Ammon's horn (tissue), 1 donor: ENCODE measurements around the gene CD47.
A peak's percentile ranks its signal among the peaks of the same experiment; 100 is the strongest.

Experiments used
- DNase-seq: peaks from one replicate; pipeline ENCODE4 v3.0.0-alpha.2; 2016; ENCODE audit warnings: low spot score

Gene CD47

DNA sequence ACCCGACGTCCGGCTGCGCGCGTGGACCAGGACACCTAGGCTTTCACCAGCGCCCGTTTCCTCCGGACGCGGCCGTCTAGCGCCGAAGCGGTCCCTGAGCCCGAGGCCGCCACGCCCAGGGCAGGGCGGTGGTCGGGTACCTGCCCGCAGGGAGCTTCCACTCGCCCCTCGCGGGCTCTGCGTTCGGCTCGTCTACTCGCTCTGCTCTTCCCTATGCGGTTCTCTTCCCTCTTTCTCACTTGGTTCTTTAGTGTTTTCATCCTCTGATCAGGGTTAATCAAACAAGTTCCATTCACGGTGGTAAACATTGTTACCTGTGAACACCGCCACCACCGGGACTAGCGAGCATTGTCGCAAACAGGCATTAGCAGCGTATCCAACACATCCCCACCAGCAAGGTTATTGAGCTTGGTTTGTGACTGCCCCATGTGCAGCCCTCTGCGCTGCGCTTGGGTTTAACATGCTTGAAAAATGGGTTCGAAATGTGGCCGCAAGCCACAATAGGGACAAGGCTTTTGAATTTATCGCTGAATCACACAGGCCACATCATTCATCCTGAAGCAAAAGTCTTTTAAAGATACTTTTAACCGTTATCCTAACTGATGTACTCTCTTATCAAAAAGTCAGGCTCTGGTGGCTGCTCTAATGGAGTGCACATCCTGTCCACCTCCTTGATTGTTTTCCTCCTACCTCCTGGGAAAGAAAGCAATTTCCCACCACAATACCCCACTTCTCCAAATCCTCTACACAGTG is 843 bp upstream of the CD47 start:
- DNase-seq: no peak

DNA sequence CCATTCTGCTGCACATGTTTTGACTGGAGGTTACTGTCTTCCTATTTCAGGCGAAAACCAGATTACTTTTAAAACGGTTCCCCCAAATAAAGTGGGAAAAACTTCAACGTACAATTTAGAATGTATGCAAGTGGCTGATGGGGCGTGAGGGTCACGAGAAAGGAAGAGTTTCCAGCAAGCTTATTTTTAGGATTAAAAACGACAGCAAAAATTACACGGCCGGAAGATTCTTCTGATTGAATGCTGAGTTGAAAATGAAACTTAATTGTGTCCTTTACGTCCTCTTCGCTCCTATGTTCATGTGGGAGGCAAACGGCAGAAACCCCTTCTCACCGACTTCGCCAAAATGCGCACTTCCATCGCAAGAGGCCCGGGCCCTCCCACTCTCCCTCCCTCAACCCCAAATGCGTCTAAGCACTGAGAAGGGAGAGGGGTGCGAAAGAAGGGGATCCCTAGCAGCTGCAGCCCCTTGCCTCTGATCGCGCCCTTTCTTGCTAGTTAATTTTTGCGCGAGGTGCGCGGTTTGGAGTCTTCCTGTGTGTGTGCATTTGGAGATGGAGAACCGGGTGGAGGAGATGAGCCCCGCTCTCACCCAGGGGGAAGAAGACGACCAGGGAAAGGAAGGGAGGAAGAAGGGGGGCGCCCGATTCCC is 656 bp downstream of the CD47 start:
- peak; percentile 54 for DNase-seq

DNA sequence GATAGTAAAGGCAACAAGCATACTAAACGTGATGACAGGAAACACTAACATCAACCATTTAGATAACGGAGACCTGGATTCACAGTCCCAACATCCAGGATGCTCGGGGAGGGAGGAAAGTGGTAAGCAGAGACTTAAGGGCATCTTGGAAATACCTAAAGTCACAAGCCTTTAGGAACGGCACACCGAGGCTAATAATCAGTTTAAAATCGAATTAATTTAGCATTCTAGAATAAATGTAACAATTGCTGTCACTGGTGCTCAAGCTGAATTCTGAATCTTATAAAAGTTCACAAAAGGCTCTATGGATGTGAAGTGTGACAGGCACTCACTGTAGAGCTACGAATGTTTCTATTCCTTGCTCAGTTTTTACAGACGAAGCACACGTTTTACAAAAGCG is 1.3 kb downstream of the CD47 start:
- peak; percentile 21 for DNase-seq

DNA sequence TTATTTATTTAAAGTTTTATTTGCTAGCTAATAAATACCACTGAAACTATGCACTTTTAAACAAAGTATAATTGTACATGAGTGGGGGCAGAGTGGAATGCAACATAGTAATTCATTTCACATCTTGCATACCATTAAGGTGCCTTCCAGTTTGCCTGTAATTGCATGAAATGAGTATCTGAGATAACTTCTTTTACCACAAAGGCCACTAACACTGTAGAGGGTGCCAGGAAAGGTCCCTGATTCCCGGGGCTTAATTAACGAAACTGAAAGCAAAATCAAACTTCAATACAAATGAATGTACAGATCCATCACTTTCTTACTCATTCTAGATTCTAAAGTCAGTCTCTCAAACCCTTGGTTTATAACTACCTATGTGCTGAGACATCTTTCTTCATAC is 2.1 kb downstream of the CD47 start:
- DNase-seq: no peak

DNA sequence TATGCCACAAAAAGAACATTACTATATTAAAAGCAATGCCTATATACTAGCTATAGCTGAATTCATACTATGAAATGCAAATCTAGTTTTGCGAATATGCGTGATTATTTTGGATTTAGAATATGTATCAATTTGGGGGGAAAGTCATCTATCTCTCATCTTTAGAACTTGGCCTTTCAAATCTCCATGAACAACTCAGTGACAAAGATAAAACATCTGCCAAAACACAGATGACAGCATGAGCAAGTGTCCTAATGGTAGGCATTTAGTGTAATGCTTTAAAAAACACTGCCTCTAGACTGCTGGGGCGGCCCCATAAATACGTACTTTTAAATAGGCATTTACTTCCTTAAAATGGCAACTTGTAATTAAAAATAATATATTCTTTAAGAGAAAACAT is 2.7 kb downstream of the CD47 start:
- DNase-seq: no peak

DNA sequence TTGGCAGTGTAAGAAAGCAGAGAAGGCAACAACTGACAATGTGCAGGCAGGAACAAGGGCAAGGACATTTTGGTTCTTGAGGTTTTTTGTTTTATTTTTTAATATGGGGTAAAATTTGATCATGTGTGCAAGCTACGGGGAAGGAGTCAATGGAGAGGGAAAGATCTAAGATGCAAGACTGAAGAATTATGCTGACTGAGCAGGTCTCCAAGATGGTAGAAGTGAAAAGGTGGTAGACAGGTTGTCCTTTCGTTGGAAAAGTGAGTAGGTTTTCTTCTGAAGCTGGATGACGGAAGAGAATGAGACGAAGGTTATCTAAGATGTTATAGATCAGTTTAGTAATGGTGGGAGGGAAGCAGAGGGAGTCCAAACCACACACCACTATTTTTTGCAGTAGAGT is 4.2 kb downstream of the CD47 start:
- DNase-seq: no peak

DNA sequence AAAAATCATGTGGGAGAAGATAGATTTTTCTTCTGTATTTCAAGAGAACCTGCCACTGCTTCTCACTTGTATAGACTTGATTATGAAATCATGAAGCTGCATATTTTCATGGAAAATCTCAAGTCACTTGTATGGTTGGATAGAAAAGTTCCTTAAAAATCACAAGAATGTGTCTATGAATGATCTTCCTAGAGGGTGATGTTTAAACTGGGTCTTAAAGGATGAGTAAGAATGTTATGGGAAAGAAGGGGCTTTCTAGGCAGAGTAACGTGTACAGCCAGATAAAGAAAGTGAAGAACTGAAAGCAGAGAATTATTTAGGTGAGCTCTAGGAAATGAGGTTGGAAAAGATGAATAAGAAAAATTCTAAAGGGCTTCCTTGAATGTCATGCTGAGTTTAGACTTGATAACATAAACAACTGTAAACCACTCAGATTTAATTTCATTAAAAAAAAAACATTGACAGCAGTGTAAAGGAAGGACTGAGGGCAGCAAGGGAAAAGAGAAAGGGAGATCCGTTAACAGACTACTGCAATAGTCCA is 5.0 kb downstream of the CD47 start:
- DNase-seq: no peak

DNA sequence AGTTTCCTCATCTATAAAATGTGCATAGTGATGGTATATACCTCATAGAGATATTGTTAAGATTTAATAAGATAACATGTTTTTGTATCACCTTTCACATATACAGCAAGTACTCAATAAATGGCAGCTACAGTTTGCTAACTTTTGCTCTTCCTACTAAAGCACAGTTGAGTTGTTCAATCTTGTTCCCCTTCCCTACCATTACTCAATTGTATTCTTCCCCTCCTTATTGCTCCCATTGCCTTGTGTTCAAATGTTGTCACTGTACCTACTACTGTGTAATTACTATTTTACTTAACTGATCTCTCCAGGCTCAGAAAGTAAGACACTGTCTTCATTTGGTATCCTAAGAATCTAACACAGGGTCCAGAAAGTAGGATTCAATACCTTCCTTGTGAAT is 5.5 kb downstream of the CD47 start:
- DNase-seq: no peak

DNA sequence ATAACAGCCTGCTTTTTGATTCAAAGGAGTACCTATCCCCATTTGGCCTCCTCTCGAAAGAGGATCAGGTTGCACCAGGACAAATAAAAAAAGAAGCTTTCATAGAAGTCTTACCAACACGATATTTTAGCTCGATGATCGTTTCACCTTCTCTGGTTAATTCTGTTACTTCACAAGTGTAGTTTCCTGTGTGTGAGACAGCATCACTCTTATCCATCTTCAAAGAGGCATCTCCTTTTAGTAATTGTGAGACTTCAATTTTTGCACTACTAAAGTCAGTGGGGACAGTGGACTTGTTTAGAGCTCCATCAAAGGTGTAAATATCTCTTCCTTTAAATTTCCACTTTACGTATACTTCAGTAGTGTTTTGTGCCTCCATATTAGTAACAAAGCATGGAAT is 11.0 kb downstream of the CD47 start:
- DNase-seq: no peak

DNA sequence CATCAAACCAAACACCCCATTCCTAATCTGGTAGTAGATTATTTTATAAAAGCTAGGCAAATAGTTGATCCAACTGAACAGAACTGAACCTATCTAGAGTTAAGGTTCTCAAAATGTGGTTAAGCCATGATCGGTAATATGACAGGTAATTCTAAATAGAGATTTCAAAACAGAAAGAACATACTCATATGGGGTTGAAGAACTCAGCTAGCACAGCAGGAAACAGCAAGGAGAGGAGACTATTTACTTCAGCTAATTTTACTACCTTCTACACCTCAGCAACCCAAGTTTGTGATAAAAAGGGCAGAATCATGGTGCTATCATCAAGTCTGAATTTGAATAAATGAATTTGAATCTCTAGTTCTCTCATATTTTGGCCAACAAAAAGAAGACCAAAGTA is 11.8 kb downstream of the CD47 start:
- DNase-seq: no peak

DNA sequence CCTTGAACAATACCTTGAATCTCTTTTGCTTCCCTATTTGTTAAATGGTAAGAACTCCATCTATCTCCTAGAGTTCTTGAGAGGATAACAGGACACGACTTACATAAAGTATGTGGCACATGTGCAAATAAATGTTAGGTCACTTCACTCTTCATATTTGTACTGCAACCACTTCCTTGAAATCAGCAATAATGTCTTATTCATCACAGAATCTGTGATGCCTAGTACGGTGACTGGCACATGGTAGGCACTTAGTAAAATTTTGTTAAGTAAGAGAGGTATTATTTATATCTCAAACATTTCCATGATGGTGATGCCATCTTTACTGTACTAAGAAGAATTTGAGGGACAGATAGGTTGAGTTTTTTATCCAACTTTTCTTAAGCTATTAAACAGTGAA is 14.3 kb downstream of the CD47 start:
- DNase-seq: no peak

DNA sequence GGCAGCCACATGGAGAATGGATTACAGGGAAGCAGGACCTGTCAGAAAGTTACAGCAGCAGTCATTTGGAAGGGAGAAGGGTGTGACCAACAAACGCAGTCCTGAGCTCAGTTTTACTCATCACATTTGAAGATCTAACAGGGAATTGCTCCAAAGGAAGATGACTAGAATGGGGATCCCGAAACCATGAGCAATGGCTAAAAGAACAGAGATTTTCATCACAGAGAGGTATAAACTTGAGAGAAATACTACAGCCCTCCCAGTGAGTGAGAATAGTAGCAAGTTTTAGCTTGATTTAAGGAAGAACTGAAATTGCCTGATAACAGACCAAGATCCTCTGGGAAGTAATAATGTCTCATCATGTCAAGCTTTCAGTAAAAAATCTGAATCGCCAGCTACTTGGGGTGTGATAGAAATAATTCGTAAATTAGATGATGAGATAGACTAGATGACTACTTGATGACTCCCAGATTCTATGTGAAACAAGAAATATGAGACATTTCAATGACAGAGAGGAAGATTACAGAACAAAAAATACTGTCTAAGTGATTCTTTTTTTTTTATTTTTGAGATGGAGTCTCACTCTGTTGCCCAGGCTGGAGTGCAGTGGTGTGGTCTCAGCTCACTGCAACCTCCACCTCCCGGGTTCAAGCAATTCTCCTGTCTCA is 16.9 kb downstream of the CD47 start:
- DNase-seq: no peak

DNA sequence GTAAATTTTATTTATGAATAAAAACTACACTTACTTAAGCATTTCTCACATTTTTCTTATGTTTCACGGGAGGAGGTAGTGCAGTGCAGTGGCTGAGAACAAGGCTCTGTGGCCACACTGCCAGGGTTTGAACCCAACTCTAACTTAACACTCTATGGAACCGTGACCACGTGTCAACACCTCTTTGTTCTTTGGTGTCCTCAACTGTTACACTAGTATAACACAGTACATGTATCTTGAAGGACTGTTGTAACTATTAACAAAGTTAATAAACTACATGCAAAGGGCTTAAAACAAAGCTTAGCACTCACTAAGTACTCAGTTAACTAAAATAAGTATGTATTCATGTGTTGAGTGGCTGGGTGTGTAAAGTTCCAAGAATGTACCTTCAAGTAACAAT is 19.5 kb downstream of the CD47 start:
- DNase-seq: no peak

DNA sequence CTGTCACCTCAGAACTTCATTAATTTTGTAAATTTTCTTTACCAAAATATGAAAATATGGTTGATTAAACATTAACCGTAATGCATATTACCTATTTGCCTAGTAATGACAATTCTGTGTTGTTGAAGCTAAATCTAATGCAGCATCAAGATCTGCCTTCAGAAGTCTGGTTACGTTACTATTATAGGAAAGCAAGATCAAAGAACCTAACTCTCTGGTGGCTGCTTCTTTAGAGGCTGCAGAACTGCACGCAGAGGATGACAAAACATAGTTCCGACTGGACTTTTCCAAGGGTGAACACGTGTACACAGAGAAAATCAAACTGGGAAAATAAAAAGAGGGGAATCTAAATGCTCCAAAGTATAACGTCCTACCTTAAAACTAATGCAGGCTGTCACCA is 20.5 kb downstream of the CD47 start:
- no peak for DNase-seq

DNA sequence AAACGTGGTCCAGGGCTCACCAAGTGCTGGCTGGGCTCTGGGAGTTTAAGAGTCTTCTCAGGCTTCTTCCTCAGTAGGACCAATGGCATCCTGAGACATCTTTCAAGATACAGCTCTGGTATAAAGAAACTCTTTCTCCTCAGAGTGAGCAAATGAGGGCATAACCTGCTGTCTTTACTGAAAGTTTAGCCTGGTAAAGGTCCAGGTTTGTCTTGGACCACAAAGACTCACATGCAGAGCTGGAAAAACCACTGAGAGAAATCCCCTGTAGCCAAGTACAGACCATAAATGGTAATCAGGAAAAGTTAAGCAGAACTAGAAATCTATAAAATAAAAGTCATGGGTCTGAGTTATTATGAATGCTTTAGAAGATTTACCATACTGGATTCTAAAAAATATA is 23.1 kb downstream of the CD47 start:
- DNase-seq: no peak

DNA sequence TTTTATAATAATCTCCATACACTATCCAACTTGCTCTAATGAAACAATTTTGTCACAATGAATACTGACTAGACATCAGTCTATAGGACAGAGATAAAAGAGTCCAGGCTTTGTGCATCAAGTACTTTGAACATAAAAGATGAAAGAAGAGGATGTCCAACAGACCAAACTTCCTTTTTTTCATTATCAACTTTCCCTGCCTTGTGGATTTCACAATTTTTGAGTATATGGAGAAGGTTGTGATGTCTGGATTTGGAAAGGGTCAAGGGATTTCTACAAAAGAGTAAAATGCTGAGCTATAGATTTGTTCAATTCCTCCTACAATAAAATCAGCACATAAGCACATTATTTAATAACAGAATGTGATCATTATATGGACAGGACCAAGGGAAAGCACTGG is 25.7 kb downstream of the CD47 start:
- DNase-seq: no peak

DNA sequence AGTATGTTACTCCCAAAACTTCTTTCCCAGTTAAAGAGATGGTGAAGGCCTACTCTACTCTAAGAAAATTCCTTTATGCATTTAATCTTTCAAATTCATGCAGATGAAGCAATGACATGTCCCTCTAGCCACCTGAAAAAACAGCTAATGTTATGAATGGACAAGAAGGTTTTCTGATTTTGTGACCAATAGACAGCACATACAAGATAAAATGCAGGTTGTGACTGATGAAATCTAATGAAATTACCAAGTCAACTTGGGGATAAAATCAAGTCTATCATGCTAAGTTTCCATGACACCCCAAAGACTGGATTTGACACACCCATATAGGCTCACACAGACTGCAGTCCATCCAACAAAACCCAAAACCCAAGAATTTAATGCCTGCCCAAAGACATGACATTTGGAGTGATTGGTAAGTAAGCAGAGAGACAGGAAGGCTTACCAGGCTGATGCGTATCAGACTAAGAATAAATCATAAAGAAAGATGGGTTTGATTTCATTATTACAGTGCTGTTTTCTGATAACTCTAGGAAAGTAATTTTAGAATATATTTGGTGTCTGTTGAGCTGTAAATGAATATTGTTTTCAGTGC is 26.4 kb downstream of the CD47 start:
- no peak for DNase-seq

DNA sequence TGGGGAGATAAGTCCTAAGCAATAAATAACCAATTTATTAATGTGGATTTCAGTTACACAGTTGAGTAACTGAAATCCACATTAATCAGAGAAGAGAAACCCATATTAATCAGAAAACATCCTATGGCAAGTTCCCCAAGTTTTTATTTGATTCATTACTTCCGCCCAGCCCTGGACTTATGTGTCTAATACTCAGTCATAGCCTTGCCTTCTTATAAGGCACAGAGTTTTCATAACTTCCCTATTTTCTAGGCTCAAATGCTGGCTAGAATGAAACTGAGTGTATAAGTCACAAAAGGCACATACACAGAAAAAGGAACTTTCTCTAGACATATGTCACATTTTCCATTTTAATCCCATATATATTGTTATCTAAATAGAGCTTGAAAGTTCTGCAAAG is 28.8 kb downstream of the CD47 start:
- DNase-seq: peak; percentile 24

DNA sequence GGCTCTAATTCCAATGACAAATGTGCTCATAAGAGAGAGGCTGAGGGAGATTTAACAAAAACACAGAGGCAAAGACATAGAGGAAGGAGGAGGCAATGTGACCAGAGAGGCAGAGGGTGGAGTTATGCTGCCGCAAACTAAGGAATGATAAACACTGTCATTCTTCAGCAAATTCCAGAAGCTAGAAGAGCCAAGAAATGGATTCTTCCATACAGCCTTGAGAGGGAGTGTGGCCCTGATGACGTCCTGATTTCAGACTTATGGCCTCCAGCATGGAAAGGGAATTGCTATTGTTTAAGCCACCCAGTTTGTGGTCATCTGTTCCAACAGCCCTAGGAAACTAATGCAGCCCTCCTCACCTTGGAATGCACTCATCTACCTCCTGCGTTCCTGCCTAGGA is 30.5 kb downstream of the CD47 start:
- no peak for DNase-seq

DNA sequence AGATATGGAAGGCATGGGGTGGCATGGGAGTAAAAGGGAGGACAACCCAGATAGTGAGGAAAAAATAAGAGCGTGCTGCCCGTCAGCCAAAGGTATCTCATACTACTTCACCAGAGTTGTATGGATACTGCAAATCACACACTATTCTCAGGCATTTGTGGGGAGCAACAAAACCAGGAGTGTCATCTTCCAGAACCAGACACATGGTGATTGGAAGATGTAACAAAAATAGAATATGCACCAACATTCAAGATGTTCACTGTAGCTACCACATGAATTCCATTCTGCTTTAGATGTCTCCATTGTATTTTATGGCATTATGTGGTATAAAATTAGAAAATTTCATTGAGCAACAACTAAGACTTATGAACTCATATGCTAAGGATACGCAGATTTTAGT is 34.9 kb downstream of the CD47 start:
- DNase-seq: no peak

DNA sequence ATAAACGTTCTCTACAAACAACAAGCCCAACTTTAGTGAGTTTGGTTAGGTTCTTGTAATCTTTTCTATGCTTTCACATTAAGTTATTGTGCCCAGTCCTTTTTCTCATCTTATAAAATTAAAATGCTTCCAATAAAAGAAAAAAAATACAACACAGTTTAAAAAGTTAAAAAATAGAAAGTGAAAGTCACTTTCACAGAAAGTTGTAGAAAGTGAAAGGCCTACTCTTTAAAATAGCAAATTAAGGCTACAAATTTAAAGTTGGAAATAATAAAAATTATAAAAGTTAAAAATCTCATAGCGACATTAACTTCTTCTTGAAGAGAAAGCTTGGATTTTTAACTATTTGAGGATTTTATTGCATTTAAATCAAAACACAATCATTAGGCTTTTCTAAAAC is 35.9 kb downstream of the CD47 start:
- no peak for DNase-seq

DNA sequence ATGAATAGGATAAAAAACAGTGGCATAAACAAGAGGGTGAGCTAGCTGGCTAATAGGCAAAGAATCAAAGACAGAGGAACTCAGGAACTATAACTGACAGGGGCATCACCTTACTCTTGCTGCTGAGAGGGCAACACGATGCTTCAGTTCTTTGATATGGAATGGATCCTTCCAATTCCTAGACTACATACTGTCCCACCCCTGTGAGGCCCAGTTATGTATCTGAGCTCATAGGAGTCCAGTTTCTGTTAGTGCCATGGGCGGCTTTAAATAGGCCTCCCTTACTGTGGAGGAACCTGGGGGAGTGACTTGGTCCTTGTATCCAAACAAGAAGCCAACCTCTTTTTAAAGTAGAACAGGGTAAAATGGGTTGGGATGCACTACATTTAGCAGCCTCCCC is 37.3 kb downstream of the CD47 start:
- DNase-seq: no peak

DNA sequence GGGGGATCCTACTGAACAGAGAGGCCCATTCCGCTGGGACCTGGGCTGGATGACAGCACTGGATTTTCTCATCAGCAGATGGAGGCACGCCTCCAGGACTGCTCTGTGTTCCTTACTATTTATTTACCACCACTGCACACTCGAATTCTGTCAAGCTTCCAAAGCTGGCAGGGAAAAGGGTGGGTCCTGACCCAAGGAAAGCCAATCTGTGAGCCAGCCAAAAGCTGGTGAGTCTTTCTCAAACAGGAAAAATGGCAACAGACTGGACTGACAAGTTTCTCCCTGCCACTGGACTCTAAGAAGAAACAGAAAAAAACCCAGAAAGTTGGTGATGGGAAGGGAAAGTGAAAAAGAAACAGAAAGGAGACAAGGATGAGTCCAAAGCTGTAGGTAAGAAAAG is 37.8 kb downstream of the CD47 start:
- peak; percentile 45 for DNase-seq
